ENCODE data around the gene SYNE4. TPM values are rescaled to one million over a fixed set of nuclear protein-coding genes. Genes with fewer than 3 reads are reported as not detected.

Gene SYNE4
- total and polyA plus RNA-seq, 2 of the 13 experiments (the other 11 are each of a cell fraction or from before 2014, with no cell fraction given), result 13.7 to 23.0 TPM

- TF ChIP-seq FOXP4 (CRISPR knock-in tag; IDR thresholded peaks at IDR 0.05), result peak; percentile 30; the same call in 1 of the 2 replicates
- no peak for TF ChIP-seq MLX (CRISPR knock-in tag; IDR thresholded peaks at IDR 0.05)
- no peak for TF ChIP-seq MTF2 (CRISPR knock-in tag; IDR thresholded peaks at IDR 0.05; ENCODE audit: borderline replicate concordance)
- no peak for TF ChIP-seq ZNF597 (CRISPR knock-in tag; IDR thresholded peaks at IDR 0.05)
- peak; percentile 54; the same call in 1 of the 2 replicates for TF ChIP-seq GATAD2A (CRISPR knock-in tag; IDR thresholded peaks at IDR 0.05)
- peak; percentile 85 for TF ChIP-seq ZNF800 (CRISPR knock-in tag; IDR thresholded peaks at IDR 0.05)
- TF ChIP-seq E2F1 (CRISPR knock-in tag; IDR thresholded peaks at IDR 0.05), result peak; percentile 37; the same call in 1 of the 2 replicates
- TF ChIP-seq HOXA5 (CRISPR knock-in tag; IDR thresholded peaks at IDR 0.05), result peak; percentile 92
- no peak for TF ChIP-seq RORA (CRISPR knock-in tag; IDR thresholded peaks at IDR 0.05)
- peak; percentile 60; the same call in 1 of the 2 replicates for TF ChIP-seq ZNF563 (CRISPR knock-in tag; IDR thresholded peaks at IDR 0.05)
- no peak for TF ChIP-seq RFX1 (IDR thresholded peaks at IDR 0.05)
- TF ChIP-seq ZSCAN30 (CRISPR knock-in tag; IDR thresholded peaks at IDR 0.05), result no peak
- TF ChIP-seq ZIK1 (CRISPR knock-in tag; IDR thresholded peaks at IDR 0.05; ENCODE audit: borderline replicate concordance, low read depth), result 0 out of 2 replicates have a peak, but pooled peaks have one; percentile 53
- no peak for TF ChIP-seq HNRNPLL (IDR thresholded peaks at IDR 0.05; ENCODE audit: low read depth, low read length, poor library complexity, severe bottlenecking)
- no peak for TF ChIP-seq ZUFSP (CRISPR knock-in tag; IDR thresholded peaks at IDR 0.05; ENCODE audit: borderline replicate concordance)
- TF ChIP-seq MTA3 (CRISPR knock-in tag; IDR thresholded peaks at IDR 0.05), result no peak
- no peak for TF ChIP-seq ZSCAN20 (CRISPR knock-in tag; IDR thresholded peaks at IDR 0.05; ENCODE audit: borderline replicate concordance)
- no peak for TF ChIP-seq ZNF280D (CRISPR knock-in tag; IDR thresholded peaks at IDR 0.05)
- no peak for TF ChIP-seq SKI (IDR thresholded peaks at IDR 0.05; ENCODE audit: partially characterized antibody)
Measured at GRCh38 chr19:35963514-35963913, 45.1 kb downstream of the SYNE4 start (continued).

Measured in HepG2 (cell line).